ENCODE data around the gene SETD1B. TPM values are rescaled to one million over a fixed set of nuclear protein-coding genes. Genes with fewer than 3 reads are reported as not detected.
A peak's percentile ranks its signal among the peaks of the same experiment; 100 is the strongest.

Gene SETD1B
- total and polyA plus RNA-seq, 2 donors, result 3.0 to 11.8 TPM

DNA sequence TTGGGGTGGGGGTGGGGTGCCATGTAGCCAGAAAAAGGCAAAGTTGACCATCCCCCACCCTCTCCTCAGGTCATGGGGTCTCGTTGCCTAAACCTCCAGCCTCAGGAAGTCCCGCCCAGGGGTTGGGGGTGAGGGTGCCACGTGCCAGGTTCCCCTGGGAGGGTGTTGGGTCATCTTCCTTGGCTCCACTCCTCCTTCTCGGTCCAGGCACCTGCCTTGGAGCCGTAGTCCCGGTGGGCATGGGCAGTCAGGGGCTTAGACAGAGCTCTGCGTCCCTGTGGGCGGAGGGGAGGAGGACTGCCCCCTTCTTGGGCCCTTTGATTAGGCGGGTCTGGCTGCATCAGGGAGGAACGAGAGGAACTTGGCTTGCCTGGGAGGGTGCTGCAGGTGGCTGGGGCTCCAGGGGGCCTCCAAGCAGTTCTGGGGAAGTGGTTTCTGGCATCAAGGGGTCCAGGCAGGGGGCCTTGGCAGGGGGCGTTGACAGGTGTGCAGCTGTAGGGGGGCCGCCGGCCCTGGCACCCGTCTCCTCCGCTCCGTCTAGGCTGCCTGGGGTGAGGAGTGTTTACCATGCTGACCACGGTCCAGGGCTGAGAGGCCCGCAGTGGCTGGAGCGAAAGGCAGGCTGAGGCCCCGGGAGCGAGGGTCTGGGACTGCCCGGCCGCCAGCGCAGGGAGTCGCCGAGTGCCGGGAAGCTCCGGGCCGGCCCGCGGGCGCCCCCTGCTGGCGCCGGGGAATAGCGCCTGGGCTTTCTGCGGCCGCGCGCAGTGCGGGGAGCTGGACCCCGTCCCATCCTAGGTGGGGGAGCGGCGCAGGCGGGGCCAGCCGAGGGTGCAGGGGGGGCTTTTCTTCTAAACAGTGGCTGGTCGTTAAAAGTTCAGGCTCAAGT is 7.9 kb downstream of the SETD1B start:
- Histone ChIP-seq H3K9me3 (ENCODE audit: control insufficient read depth in 2 of 2, insufficient read depth in 1 of 2, low read length in 1 of 2) (peaks cover 0 to 4% of the 10 kb centered on the region in 2 donors), H3K27ac (ENCODE audit: low read depth in 1 of 2, low read length in 1 of 2) (peak overlapping the region; percentile 73 to 76), H3K36me3 (ENCODE audit: control insufficient read depth in 2 of 2, insufficient read depth in 2 of 2, low read length in 1 of 2) (peaks cover 71 to 92% of the 10 kb centered on the region in 2 donors), H3K27me3 (ENCODE audit: control insufficient read depth in 2 of 2, insufficient read depth in 1 of 2, low read length in 1 of 2) (no peaks in the 10 kb centered on the region), H3K4me3 (ENCODE audit: low read length in 2 of 2) (peak overlapping the region; percentile 65 to 89), H3K4me1 (ENCODE audit: control insufficient read depth in 2 of 2, insufficient read depth in 2 of 2, low read length in 2 of 2) (peaks cover 64 to 91% of the 10 kb centered on the region in 2 donors)
- under 1% methylated on average over 46 of the region's 46 CpGs for WGBS
- DNase-seq (ENCODE audit: low read depth in 6 of 9, low spot score in 9 of 9), result peak in 4 of 9 donors; percentile 72 to 89 (median 78)

DNA sequence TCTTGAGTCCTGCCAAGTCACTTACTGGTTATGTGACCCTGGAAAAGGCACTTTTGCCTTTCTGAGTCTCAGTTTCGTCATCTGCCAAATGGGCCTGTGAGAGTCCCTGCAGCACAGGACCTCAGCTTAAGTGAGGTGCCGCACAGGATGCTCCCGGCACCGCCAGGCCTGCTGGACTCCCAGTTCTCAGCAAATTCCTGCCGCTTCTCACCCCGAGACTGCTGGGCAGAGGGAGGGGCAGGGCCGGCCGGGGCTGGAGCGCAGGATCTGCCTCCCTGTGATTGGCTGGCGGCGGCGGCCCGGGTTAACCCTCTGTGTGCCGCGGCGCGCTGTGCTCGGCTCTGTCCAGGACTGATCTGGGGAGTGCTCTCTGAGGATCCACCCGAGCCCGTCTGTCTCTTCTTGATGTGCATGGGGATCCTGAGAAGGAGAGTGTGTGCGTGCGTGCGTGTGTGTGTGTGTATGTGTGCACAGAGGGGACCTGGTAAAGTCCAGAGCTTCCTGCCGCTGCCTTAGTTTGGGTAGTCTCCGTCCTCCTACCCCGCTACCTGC is 8.6 kb downstream of the SETD1B start:
- H3K4me3 ChIP-seq (ENCODE audit: low read length in 2 of 2), result peak overlapping the region; percentile 65 to 89
- no peaks in the 10 kb centered on the region for H3K27me3 ChIP-seq (ENCODE audit: control insufficient read depth in 2 of 2, insufficient read depth in 1 of 2, low read length in 1 of 2)
- WGBS, result 37% methylated on average over 26 of the region's 26 CpGs
- H3K27ac ChIP-seq (ENCODE audit: low read depth in 1 of 2, low read length in 1 of 2), result peak overlapping the region; percentile 73 to 76
- H3K4me1 ChIP-seq (ENCODE audit: control insufficient read depth in 2 of 2, insufficient read depth in 2 of 2, low read length in 2 of 2), result peaks cover 57 to 85% of the 10 kb centered on the region in 2 donors
- H3K36me3 ChIP-seq (ENCODE audit: control insufficient read depth in 2 of 2, insufficient read depth in 2 of 2, low read length in 1 of 2), result peaks cover 73 to 92% of the 10 kb centered on the region in 2 donors
- peak in 2 of 9 donors; percentile 61 to 78 for DNase-seq (ENCODE audit: low read depth in 6 of 9, low spot score in 9 of 9)
- H3K9me3 ChIP-seq (ENCODE audit: control insufficient read depth in 2 of 2, insufficient read depth in 1 of 2, low read length in 1 of 2), result peaks cover 0 to 4% of the 10 kb centered on the region in 2 donors

DNA sequence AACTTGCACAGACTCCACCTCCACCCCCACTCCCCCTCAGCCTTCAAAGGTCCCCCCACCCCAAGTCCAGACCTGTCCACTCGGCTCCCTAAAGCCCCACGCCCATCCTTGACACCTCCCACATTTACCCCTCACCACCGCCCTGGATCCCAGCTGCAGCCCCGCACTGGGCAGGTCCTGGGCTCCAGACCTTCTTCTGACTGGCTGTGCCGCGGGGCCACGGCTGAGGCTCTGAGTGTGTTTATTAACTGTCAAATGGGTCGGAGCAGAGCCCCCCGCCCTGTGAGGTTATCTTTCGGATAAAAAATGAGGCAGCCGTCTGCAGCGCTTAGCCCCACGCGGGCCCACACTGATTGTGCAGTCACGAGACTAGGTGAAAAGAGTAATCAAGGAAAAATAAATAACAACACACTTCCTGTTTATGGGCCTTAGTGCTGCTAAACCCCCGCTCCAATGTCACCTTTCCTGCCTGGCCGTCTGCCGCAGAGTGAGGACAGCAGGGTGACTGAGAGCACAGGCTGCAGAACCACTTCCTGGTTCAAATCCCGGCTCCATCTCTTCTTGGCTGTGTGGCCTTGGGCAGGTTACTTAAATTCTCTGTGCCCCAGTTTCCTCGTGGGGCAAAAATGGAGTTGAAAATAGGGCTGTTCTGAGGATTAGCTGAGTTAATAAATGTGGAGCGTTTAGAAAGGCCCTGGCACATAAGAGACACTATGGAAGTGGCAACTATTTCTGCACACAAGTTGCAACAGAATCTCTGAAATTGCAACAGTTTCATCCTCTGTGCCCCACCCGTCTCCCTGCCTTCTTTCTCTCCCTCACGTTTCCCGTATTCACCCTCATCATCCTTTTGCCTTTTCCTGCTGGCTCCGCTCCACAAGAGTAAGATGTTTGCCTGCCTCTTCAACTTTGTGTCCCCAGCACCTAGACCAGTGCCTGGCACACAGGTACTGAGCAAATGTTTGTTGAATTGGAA is 9.4 kb downstream of the SETD1B start:
- H3K36me3 ChIP-seq (ENCODE audit: control insufficient read depth in 2 of 2, insufficient read depth in 2 of 2, low read length in 1 of 2), result peaks cover 73 to 92% of the 10 kb centered on the region in 2 donors
- peak overlapping the region; percentile 65 to 89 for H3K4me3 ChIP-seq (ENCODE audit: low read length in 2 of 2)
- H3K4me1 ChIP-seq (ENCODE audit: control insufficient read depth in 2 of 2, insufficient read depth in 2 of 2, low read length in 2 of 2), result peaks cover 50 to 76% of the 10 kb centered on the region in 2 donors
- WGBS, result 83% methylated on average over 25 of the region's 25 CpGs
- H3K27ac ChIP-seq (ENCODE audit: low read depth in 1 of 2, low read length in 1 of 2), result peak overlapping the region in 1 of 2 donors; percentile 73
- peak in 1 of 9 donors; percentile 34 for DNase-seq (ENCODE audit: low read depth in 6 of 9, low spot score in 9 of 9)
- H3K9me3 ChIP-seq (ENCODE audit: control insufficient read depth in 2 of 2, insufficient read depth in 1 of 2, low read length in 1 of 2), result peaks cover 0 to 4% of the 10 kb centered on the region in 2 donors
- no peaks in the 10 kb centered on the region for H3K27me3 ChIP-seq (ENCODE audit: control insufficient read depth in 2 of 2, insufficient read depth in 1 of 2, low read length in 1 of 2)

DNA sequence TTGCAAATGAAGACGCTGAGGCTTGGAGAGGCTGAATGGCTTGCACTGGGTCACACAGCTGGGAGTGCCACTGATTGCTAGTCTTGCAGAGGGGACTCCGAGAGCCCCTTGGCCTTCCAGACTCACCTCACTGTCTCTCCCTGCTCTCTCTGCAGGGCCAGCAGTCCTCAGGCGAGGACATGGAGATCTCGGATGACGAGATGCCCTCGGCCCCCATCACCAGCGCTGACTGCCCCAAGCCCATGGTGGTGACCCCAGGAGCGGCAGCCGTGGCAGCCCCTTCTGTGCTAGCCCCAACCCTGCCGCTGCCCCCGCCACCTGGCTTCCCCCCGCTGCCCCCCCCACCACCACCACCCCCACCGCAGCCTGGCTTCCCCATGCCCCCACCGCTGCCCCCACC is 10.1 kb downstream of the SETD1B start:
- Histone ChIP-seq H3K36me3 (ENCODE audit: control insufficient read depth in 2 of 2, insufficient read depth in 2 of 2, low read length in 1 of 2) (peaks cover 67 to 86% of the 10 kb centered on the region in 2 donors), H3K9me3 (ENCODE audit: control insufficient read depth in 2 of 2, insufficient read depth in 1 of 2, low read length in 1 of 2) (peaks cover 0 to 4% of the 10 kb centered on the region in 2 donors), H3K4me1 (ENCODE audit: control insufficient read depth in 2 of 2, insufficient read depth in 2 of 2, low read length in 2 of 2) (peaks cover 50 to 72% of the 10 kb centered on the region in 2 donors), H3K27me3 (ENCODE audit: control insufficient read depth in 2 of 2, insufficient read depth in 1 of 2, low read length in 1 of 2) (no peaks in the 10 kb centered on the region), H3K27ac (ENCODE audit: low read depth in 1 of 2, low read length in 1 of 2) (peak overlapping the region in 1 of 2 donors; percentile 73), H3K4me3 (ENCODE audit: low read length in 2 of 2) (no peak overlapping the region)
- WGBS, result 94% methylated on average over 14 of the region's 14 CpGs
- DNase-seq (ENCODE audit: low read depth in 6 of 9, low spot score in 9 of 9), result no peak

DNA sequence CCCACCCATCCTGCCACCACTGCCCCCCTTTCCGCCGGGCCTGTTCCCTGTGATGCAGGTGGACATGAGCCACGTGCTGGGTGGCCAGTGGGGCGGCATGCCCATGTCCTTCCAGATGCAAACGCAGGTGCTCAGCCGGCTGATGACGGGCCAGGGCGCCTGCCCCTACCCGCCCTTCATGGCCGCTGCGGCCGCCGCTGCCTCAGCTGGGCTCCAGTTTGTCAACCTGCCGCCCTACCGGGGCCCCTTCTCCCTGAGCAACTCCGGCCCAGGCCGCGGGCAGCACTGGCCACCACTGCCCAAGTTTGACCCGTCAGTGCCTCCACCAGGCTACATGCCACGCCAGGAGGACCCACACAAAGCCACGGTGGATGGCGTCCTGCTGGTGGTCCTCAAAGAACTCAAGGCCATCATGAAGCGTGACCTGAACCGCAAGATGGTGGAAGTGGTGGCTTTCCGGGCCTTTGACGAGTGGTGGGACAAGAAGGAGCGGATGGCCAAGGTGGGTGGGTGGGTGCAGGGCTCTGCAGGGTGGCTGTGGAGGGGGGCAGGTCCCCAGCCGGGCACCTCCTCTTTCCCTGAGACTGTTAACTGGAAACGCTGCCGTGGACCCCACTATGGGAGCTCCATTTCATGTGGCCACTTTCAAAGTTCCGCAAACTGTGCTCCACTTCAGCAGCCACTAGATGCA is 10.8 kb downstream of the SETD1B start:
- no peak for DNase-seq (ENCODE audit: low read depth in 6 of 9, low spot score in 9 of 9)
- H3K27ac ChIP-seq (ENCODE audit: low read depth in 1 of 2, low read length in 1 of 2), result peak overlapping the region; percentile 61 to 78
- H3K4me1 ChIP-seq (ENCODE audit: control insufficient read depth in 2 of 2, insufficient read depth in 2 of 2, low read length in 2 of 2), result peaks cover 50 to 69% of the 10 kb centered on the region in 2 donors
- no peaks in the 10 kb centered on the region for H3K27me3 ChIP-seq (ENCODE audit: control insufficient read depth in 2 of 2, insufficient read depth in 1 of 2, low read length in 1 of 2)
- 94% methylated on average over 31 of the region's 31 CpGs for WGBS
- no peak overlapping the region for H3K4me3 ChIP-seq (ENCODE audit: low read length in 2 of 2)
- peaks cover 67 to 85% of the 10 kb centered on the region in 2 donors for H3K36me3 ChIP-seq (ENCODE audit: control insufficient read depth in 2 of 2, insufficient read depth in 2 of 2, low read length in 1 of 2)
- peaks cover 0 to 4% of the 10 kb centered on the region in 2 donors for H3K9me3 ChIP-seq (ENCODE audit: control insufficient read depth in 2 of 2, insufficient read depth in 1 of 2, low read length in 1 of 2)

DNA sequence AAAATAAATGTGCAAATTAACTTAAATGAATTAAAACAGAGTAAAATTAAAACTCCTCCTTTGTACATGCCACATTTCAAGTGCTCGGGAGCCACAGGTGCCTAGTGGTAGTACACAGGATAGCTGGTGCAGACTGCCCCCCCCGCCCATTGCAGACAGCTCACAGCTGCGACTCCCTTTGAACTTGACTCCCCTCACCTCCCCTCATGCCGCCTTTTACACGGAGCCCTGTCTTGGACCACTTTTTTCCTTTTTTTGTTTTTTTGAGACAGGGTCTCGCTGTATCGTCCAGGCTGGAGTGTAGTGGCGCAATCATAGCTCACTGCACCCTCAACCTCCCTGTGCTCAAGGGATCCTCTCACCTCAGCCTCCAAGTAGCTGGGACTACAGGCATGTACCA is 11.5 kb downstream of the SETD1B start:
- Histone ChIP-seq H3K9me3 (ENCODE audit: control insufficient read depth in 2 of 2, insufficient read depth in 1 of 2, low read length in 1 of 2) (no peaks in the 10 kb centered on the region), H3K27me3 (ENCODE audit: control insufficient read depth in 2 of 2, insufficient read depth in 1 of 2, low read length in 1 of 2) (no peaks in the 10 kb centered on the region), H3K4me3 (ENCODE audit: low read length in 2 of 2) (no peak overlapping the region), H3K27ac (ENCODE audit: low read depth in 1 of 2, low read length in 1 of 2) (peak overlapping the region in 1 of 2 donors; percentile 78), H3K4me1 (ENCODE audit: control insufficient read depth in 2 of 2, insufficient read depth in 2 of 2, low read length in 2 of 2) (peaks cover 47 to 63% of the 10 kb centered on the region in 2 donors), H3K36me3 (ENCODE audit: control insufficient read depth in 2 of 2, insufficient read depth in 2 of 2, low read length in 1 of 2) (peaks cover 67 to 85% of the 10 kb centered on the region in 2 donors)
- WGBS, result 26% methylated on average over 8 of the region's 8 CpGs
- peak in 3 of 9 donors; percentile 78 to 86 (median 78) for DNase-seq (ENCODE audit: low read depth in 6 of 9, low spot score in 9 of 9)

DNA sequence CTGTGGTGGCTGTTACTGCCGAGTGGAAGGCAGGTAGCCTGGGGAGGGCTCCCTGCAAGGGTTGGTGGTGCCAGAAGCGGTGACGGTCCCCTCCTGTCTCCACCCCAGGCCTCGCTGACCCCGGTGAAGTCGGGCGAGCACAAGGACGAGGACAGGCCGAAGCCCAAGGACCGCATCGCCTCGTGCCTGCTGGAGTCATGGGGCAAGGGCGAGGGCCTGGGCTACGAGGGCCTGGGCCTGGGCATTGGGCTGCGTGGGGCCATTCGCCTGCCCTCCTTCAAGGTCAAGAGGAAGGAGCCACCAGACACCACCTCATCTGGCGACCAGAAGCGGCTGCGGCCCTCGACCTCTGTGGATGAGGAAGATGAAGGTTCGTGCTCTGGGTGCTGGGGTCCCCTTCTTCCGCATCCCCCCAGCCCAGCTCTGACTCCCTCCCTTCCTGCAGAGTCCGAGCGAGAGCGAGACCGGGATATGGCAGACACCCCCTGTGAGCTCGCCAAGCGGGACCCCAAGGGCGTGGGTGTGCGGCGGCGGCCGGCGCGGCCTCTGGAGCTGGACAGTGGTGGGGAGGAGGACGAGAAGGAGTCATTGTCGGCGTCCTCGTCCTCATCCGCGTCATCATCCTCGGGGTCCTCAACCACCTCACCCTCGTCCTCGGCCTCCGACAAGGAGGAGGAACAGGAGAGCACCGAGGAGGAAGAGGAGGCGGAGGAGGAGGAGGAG is 13.3 kb downstream of the SETD1B start:
- Histone ChIP-seq H3K4me1 (ENCODE audit: control insufficient read depth in 2 of 2, insufficient read depth in 2 of 2, low read length in 2 of 2) (peaks cover 35 to 46% of the 10 kb centered on the region in 2 donors), H3K27ac (ENCODE audit: low read depth in 1 of 2, low read length in 1 of 2) (no peak overlapping the region), H3K4me3 (ENCODE audit: low read length in 2 of 2) (no peak overlapping the region), H3K27me3 (ENCODE audit: control insufficient read depth in 2 of 2, insufficient read depth in 1 of 2, low read length in 1 of 2) (no peaks in the 10 kb centered on the region), H3K9me3 (ENCODE audit: control insufficient read depth in 2 of 2, insufficient read depth in 1 of 2, low read length in 1 of 2) (no peaks in the 10 kb centered on the region), H3K36me3 (ENCODE audit: control insufficient read depth in 2 of 2, insufficient read depth in 2 of 2, low read length in 1 of 2) (peaks cover 74 to 86% of the 10 kb centered on the region in 2 donors)
- no peak for DNase-seq (ENCODE audit: low read depth in 6 of 9, low spot score in 9 of 9)
- WGBS, result 97% methylated on average over 47 of the region's 47 CpGs

DNA sequence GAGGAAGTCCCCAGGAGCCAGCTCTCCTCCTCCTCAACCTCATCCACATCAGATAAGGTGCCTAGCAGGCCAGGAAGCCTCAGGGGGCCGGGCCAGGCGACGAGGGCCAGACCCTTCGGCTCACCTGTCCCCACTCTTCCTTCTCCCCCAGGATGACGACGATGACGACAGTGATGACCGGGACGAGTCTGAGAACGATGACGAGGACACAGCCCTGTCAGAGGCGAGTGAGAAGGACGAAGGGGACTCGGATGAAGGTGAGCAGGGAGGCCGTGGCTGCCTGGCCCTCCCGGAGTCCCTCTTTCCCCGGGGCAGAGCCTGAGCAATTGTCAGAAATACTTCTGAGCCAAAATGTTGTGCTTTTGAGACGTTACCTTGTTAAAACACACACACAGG is 13.8 kb downstream of the SETD1B start:
- H3K4me1 ChIP-seq (ENCODE audit: control insufficient read depth in 2 of 2, insufficient read depth in 2 of 2, low read length in 2 of 2), result peaks cover 29 to 40% of the 10 kb centered on the region in 2 donors
- H3K36me3 ChIP-seq (ENCODE audit: control insufficient read depth in 2 of 2, insufficient read depth in 2 of 2, low read length in 1 of 2), result peaks cover 76 to 88% of the 10 kb centered on the region in 2 donors
- no peaks in the 10 kb centered on the region for H3K27me3 ChIP-seq (ENCODE audit: control insufficient read depth in 2 of 2, insufficient read depth in 1 of 2, low read length in 1 of 2)
- DNase-seq (ENCODE audit: low read depth in 6 of 9, low spot score in 9 of 9), result no peak
- WGBS, result 97% methylated on average over 18 of the region's 18 CpGs
- H3K9me3 ChIP-seq (ENCODE audit: control insufficient read depth in 2 of 2, insufficient read depth in 1 of 2, low read length in 1 of 2), result no peaks in the 10 kb centered on the region
- no peak overlapping the region for H3K4me3 ChIP-seq (ENCODE audit: low read length in 2 of 2)
- H3K27ac ChIP-seq (ENCODE audit: low read depth in 1 of 2, low read length in 1 of 2), result no peak overlapping the region
